Calu3 (cell line): ENCODE data around the gene UBAC1. TPM values are rescaled to one million over a fixed set of nuclear protein-coding genes. Genes with fewer than 3 reads are reported as not detected.
"Not testable (repeated sequence)": the region's sequence is repeated elsewhere in the genome, so short reads cannot be mapped to it uniquely, and the experiment has no call there.

Experiments
- BruUV-seq: library from RNA; stranded (reverse); fragments of 400-500 nt; replicated peaks from 2 replicates; lab custom pipeline; 2021; lab: Mats Ljungman, UMichigan
- CTCF ChIA-PET: fragments of 300-600 bp; sonication (Branson Sonifier 250); formaldehyde crosslinking; loops from one replicate; lab custom pipeline; 2022; ENCODE audit warnings: antibody characterized with exemption; lab: Charles Lee
- DNase-seq: peaks from one replicate; pipeline ENCODE4 v3.0.0; 2022
- H3K27ac Mint-ChIP-seq: one replicate; pipeline ENCODE4 v1.8.0; 2022; ENCODE audit warnings: mixed read lengths; ENCODE audit not compliant: unreplicated experiment
- H3K27me3 Mint-ChIP-seq: one replicate; pipeline ENCODE4 v1.8.0; 2022; ENCODE audit warnings: mixed read lengths; ENCODE audit not compliant: unreplicated experiment
- H3K36me3 Mint-ChIP-seq: one replicate; pipeline ENCODE4 v1.8.0; 2022; ENCODE audit warnings: mild to moderate bottlenecking, moderate library complexity, mixed read lengths; ENCODE audit not compliant: insufficient read depth, unreplicated experiment
- H3K4me1 Mint-ChIP-seq: one replicate; pipeline ENCODE4 v1.8.0; 2022; ENCODE audit warnings: mild to moderate bottlenecking, low read depth, mixed read lengths; ENCODE audit not compliant: unreplicated experiment
- H3K4me3 Mint-ChIP-seq: one replicate; pipeline ENCODE4 v1.8.0; 2022; ENCODE audit warnings: mild to moderate bottlenecking, low read depth, moderate library complexity, mixed read lengths; ENCODE audit not compliant: unreplicated experiment
- H3K9me3 Mint-ChIP-seq: one replicate; pipeline ENCODE4 v1.8.0; 2022; ENCODE audit warnings: low read depth, mixed read lengths; ENCODE audit not compliant: unreplicated experiment
- CTCF ChIP-seq: fragments of 200-600 bp; IDR thresholded peaks from one replicate; pipeline ENCODE4 v1.8.0; 2022; ENCODE audit warnings: antibody characterized with exemption; ENCODE audit not compliant: unreplicated experiment
- intact Hi-C: fragments of 100-400 bp; cut with micrococcal nuclease; formaldehyde crosslinking; loops from one replicate; pipeline ENCODE4 v1.10.0; 2022; ENCODE audit not compliant: unreplicated experiment
- total RNA-seq: library from RNA; stranded (reverse); gene quantifications from 2 replicates; pipeline ENCODE4 v1.2.3, GENCODE V29; 2022

The UBAC1 gene
- total RNA-seq, 1 experiment from 2014 or later = 19.5 TPM

- Mint-ChIP-seq H3K27ac (no peak overlapping the region), H3K4me1 (no peaks in the 10 kb centered on the region)
- CTCF ChIA-PET = no interaction called here
Measured at GRCh38 chr9:135970128-135970815, 9.1 kb upstream of the UBAC1 start.

GRCh38 chr9:135969064-135969683 lies 8.0 kb upstream of the UBAC1 start:
- TF ChIP-seq CTCF = no peak
- no TSS peak for BruUV-seq
- CTCF ChIA-PET = no interaction called here
- Mint-ChIP-seq H3K4me3 (no peak overlapping the region), H3K36me3 (peaks cover 4% of the 10 kb centered on the region), H3K27me3 (peaks cover 40% of the 10 kb centered on the region), H3K4me1 (no peaks in the 10 kb centered on the region), H3K9me3 (no peaks in the 10 kb centered on the region), H3K27ac (no peak overlapping the region)
- no peak for DNase-seq
- intact Hi-C loops = loop anchor here (10.0 kb wide), 1 partner anchor 86 kb away; no protein-coding TSS in a partner anchor

More at GRCh38 chr9:135970128-135970815, 9.1 kb upstream of the UBAC1 start:
- H3K9me3 Mint-ChIP-seq = no peaks in the 10 kb centered on the region
- BruUV-seq = no TSS peak
- intact Hi-C loops = no loop called here
- DNase-seq = no peak
- no peak overlapping the region for H3K4me3 Mint-ChIP-seq
- peaks cover 4% of the 10 kb centered on the region for H3K36me3 Mint-ChIP-seq
- H3K27me3 Mint-ChIP-seq = peaks cover 48% of the 10 kb centered on the region
- no peak for TF ChIP-seq CTCF

GRCh38 chr9:135968601-135969000 lies 7.4 kb upstream of the UBAC1 start:
- H3K9me3 Mint-ChIP-seq = no peaks in the 10 kb centered on the region
- no peak for TF ChIP-seq CTCF
- no peaks in the 10 kb centered on the region for H3K4me1 Mint-ChIP-seq
- H3K36me3 Mint-ChIP-seq = peaks cover 4% of the 10 kb centered on the region
- DNase-seq = no peak
- H3K27me3 Mint-ChIP-seq = peaks cover 40% of the 10 kb centered on the region
- H3K4me3 Mint-ChIP-seq = no peak overlapping the region
- intact Hi-C loops = loop anchor here (10.0 kb wide), 1 partner anchor 86 kb away; no protein-coding TSS in a partner anchor
- CTCF ChIA-PET = no interaction called here
- no TSS peak for BruUV-seq
- H3K27ac Mint-ChIP-seq = no peak overlapping the region

GRCh38 chr9:135968083-135968476 lies 6.9 kb upstream of the UBAC1 start:
- BruUV-seq = no TSS peak
- DNase-seq = no peak
- TF ChIP-seq CTCF = no peak
- intact Hi-C loops = loop anchor here (10.0 kb wide), 1 partner anchor 87 kb away; no protein-coding TSS in a partner anchor
- Mint-ChIP-seq H3K27ac (no peak overlapping the region), H3K4me3 (no peak overlapping the region), H3K9me3 (no peaks in the 10 kb centered on the region), H3K36me3 (peaks cover 4% of the 10 kb centered on the region), H3K4me1 (peaks cover 2% of the 10 kb centered on the region), H3K27me3 (peaks cover 40% of the 10 kb centered on the region)
- CTCF ChIA-PET = interaction anchor here (0.9 to 1.5 kb wide), 3 partner anchors 153 to 171 kb away, joined by 3 to 9 read pairs (median 3); no protein-coding TSS in a partner anchor

- H3K27ac Mint-ChIP-seq, DNase-seq, H3K4me3 Mint-ChIP-seq, BruUV-seq, H3K9me3 Mint-ChIP-seq, H3K36me3 Mint-ChIP-seq: not testable (repeated sequence)
- Mint-ChIP-seq H3K4me1 (peaks cover 14% of the 10 kb centered on the region), H3K27me3 (peaks cover 46% of the 10 kb centered on the region)
- CTCF ChIA-PET = interaction anchor here (1.2 to 1.5 kb wide), 2 partner anchors 155 to 172 kb away, joined by 3 to 9 read pairs; no protein-coding TSS in a partner anchor
- intact Hi-C loops = loop anchor here (2.0 to 10.0 kb wide), 2 partner anchors 88 to 156 kb away; no protein-coding TSS in a partner anchor
Measured at GRCh38 chr9:135966916-135967260, 5.7 kb upstream of the UBAC1 start.
